ENCODE data around the gene SFXN2.

GRCh38 chr10:102761981-102762380 lies 47.5 kb downstream of the SFXN2 start:
- no peak for TF ChIP-seq POLR2AphosphoS5 (IDR thresholded peaks at IDR 0.05; ENCODE audit: low read depth, low read length)
- TF ChIP-seq CTCF (IDR thresholded peaks at IDR 0.05) = no peak
- TF ChIP-seq YY1 (IDR thresholded peaks at IDR 0.05; ENCODE audit: low read depth) = no peak
- TF ChIP-seq RAD21 (IDR thresholded peaks at IDR 0.05; ENCODE audit: low read length) = no peak
- TF ChIP-seq TAF1 (IDR thresholded peaks at IDR 0.05; ENCODE audit: borderline replicate concordance, low read depth, low read length) = no peak
- TF ChIP-seq FOXM1 (IDR thresholded peaks at IDR 0.05; ENCODE audit: low read depth) = no peak
- TF ChIP-seq TCF12 (IDR thresholded peaks at IDR 0.05) = no peak
- no peak for TF ChIP-seq EZH2phosphoT487 (IDR thresholded peaks at IDR 0.05; ENCODE audit: borderline replicate concordance, low read depth)
- no peak for TF ChIP-seq REST (IDR thresholded peaks at IDR 0.05; ENCODE audit: low read depth, low read length)
- no peak for TF ChIP-seq SIN3A (IDR thresholded peaks at IDR 0.05; ENCODE audit: borderline replicate concordance, low read depth, low read length)
